Endothelial cell of umbilical vein (primary cell): Measurements from ENCODE around the gene PLB1. TPM values are rescaled to one million over a fixed set of nuclear protein-coding genes. Genes with fewer than 3 reads are reported as not detected.

Experiments
- BruUV-seq: library from RNA; stranded (reverse); fragments of 400-500 nt; replicated peaks from 2 replicates; lab custom pipeline; 2021; lab: Mats Ljungman, UMichigan
- CTCF ChIA-PET: fragments of 300-600, 350-600 bp; sonication (Branson Sonifier 250); formaldehyde crosslinking; loops from one replicate; lab custom pipeline; 2021; ENCODE audit warnings: antibody characterized with exemption, inconsistent platforms; lab: Charles Lee
- POLR2A ChIA-PET: fragments of 300-600, 350-600 bp; sonication (Branson Sonifier 250); formaldehyde crosslinking; loops from one replicate; lab custom pipeline; 2021; ENCODE audit warnings: antibody characterized with exemption, inconsistent platforms; lab: Charles Lee
- DNase-seq: peaks from one replicate; pipeline ENCODE4 v3.0.0-alpha.2; 2011; ENCODE audit warnings: low read depth, low spot score
- FAIRE-seq: peaks from 2 replicates; lab custom pipeline; 2011; peaks lifted over from hg19 to GRCh38; lab: Jason Lieb, UNC
- H2AFZ ChIP-seq: 2 replicates; pipeline ENCODE4 v1.6.0; 2012; ENCODE audit warnings: low read depth, low read length, control low read depth, inconsistent platforms
- H3K27ac ChIP-seq: 2 replicates; pipeline ENCODE4 v1.5.1; 2011; ENCODE audit warnings: low read depth, mild to moderate bottlenecking, control low read depth, low read length, moderate library complexity; ENCODE audit not compliant: insufficient read depth
- H3K27me3 ChIP-seq, 2 experiments: 2 replicates each; pipeline versions ENCODE4 v1.6.0 to v1.6.1; 2011; ENCODE audit warnings: low read length in 2 of 2, mixed read lengths in 1 of 2; ENCODE audit not compliant: control insufficient read depth in 2 of 2, insufficient read depth in 2 of 2
- H3K36me3 ChIP-seq, 2 experiments: 2 replicates in 1 of 2; 3 replicates in 1 of 2; pipeline ENCODE4 v1.5.1; 2011; ENCODE audit warnings: low read length in 2 of 2, mild to moderate bottlenecking in 1 of 2, moderate library complexity in 1 of 2; ENCODE audit not compliant: control insufficient read depth in 2 of 2, insufficient read depth in 2 of 2; ENCODE audit errors: extremely low read depth in 1 of 2
- H3K4me1 ChIP-seq: 3 replicates; pipeline ENCODE4 v1.5.1; 2011; ENCODE audit warnings: mild to moderate bottlenecking, low read length; ENCODE audit not compliant: control insufficient read depth, insufficient read depth; ENCODE audit errors: extremely low read depth
- H3K4me2 ChIP-seq: 2 replicates; pipeline ENCODE4 v1.6.1; 2011; ENCODE audit warnings: low read length, control low read depth, mixed read lengths; ENCODE audit not compliant: insufficient read depth
- H3K4me3 ChIP-seq, 3 experiments: fragments of 200-600 bp in 1 of 3; sonication (generic), shearing (Covaris generic) in 1 of 3; replicated peaks in 1 of 3; 2 replicates each; pipeline ENCODE4 v1.5.1; 2011 to 2016; ENCODE audit warnings: control low read depth in 3 of 3, low read length in 3 of 3, mild to moderate bottlenecking in 2 of 3, inconsistent platforms in 1 of 3, low read depth in 1 of 3, moderate library complexity in 1 of 3; ENCODE audit not compliant: insufficient read depth in 1 of 3
- H3K79me2 ChIP-seq: 2 replicates; pipeline ENCODE4 v1.6.0; 2012; ENCODE audit warnings: low read length, inconsistent platforms; ENCODE audit not compliant: control insufficient read depth, insufficient read depth
- H3K9ac ChIP-seq: replicated peaks from 2 replicates; pipeline ENCODE3; 2011; ENCODE audit warnings: low read length, control low read depth; ENCODE audit not compliant: insufficient read depth; ENCODE audit errors: extremely low read depth
- H3K9me1 ChIP-seq: replicated peaks from 3 replicates; pipeline ENCODE4 v1.6.0; 2011; ENCODE audit warnings: mild to moderate bottlenecking, low read length; ENCODE audit not compliant: control insufficient read depth, insufficient read depth; ENCODE audit errors: extremely low read depth
- H3K9me3 ChIP-seq: replicated peaks from 2 replicates; pipeline ENCODE4 v1.5.1; 2012; ENCODE audit warnings: low read length, inconsistent platforms; ENCODE audit not compliant: control insufficient read depth, insufficient read depth
- H4K20me1 ChIP-seq: replicated peaks from 2 replicates; pipeline ENCODE3; 2011; ENCODE audit warnings: mild to moderate bottlenecking, low read length; ENCODE audit not compliant: control insufficient read depth, insufficient read depth; ENCODE audit errors: extremely low read depth
- EZH2 ChIP-seq: IDR thresholded peaks from 2 replicates; pipeline ENCODE4 v1.6.1; 2012; ENCODE audit warnings: borderline replicate concordance, low read depth, mild to moderate bottlenecking, moderate library complexity, low read length, inconsistent platforms; ENCODE audit not compliant: severe bottlenecking
- FOS ChIP-seq: IDR thresholded peaks from 2 replicates; pipeline ENCODE4 v1.6.1; 2011; ENCODE audit warnings: mild to moderate bottlenecking, low read length, moderate library complexity, borderline replicate concordance; ENCODE audit not compliant: insufficient read depth
- GATA2 ChIP-seq: IDR thresholded peaks from 2 replicates; pipeline ENCODE4 v1.7.0; 2011; ENCODE audit warnings: low read depth, mild to moderate bottlenecking, moderate library complexity, mixed read lengths, low read length; ENCODE audit not compliant: insufficient read length, insufficient read depth
- JUN ChIP-seq: IDR thresholded peaks from 2 replicates; pipeline ENCODE4 v1.6.1; 2011; ENCODE audit warnings: borderline replicate concordance, low read depth; ENCODE audit not compliant: insufficient read length, insufficient read depth
- MYC ChIP-seq: IDR thresholded peaks from one replicate; pipeline ENCODE4 v1.6.1; 2011; ENCODE audit warnings: mild to moderate bottlenecking, low read depth, low read length
- POLR2A ChIP-seq: IDR thresholded peaks from 2 replicates; pipeline ENCODE4 v1.6.1; 2012; ENCODE audit warnings: low read depth, mild to moderate bottlenecking, control low read depth, low read length
- POLR2AphosphoS5 ChIP-seq: IDR thresholded peaks from 2 replicates; pipeline ENCODE4 v1.6.1; 2012; ENCODE audit warnings: low read depth, mild to moderate bottlenecking, control low read depth, low read length, moderate library complexity; ENCODE audit not compliant: insufficient read depth
- dilution Hi-C: fragments of 300-500 bp; cut with MboI; formaldehyde crosslinking; loops from one replicate; pipeline ENCODE4 v1.15.0; 2019; ENCODE audit warnings: low sequenced_read_pairs; ENCODE audit not compliant: extremely low pct_ligation_motif_present
- intact Hi-C: fragments of 100-400 bp; cut with micrococcal nuclease; formaldehyde crosslinking; loops from one replicate; pipeline ENCODE4 v1.10.0; 2022
- polyA plus RNA-seq, 4 experiments: library from polyadenylated mRNA; depleted of rRNA in 3 of 4; stranded (reverse) in 3 of 4; unstranded in 1 of 4; fragments of >200 nt; gene quantifications; 2 replicates each; pipeline versions ENCODE4 v1.2.1 to v1.2.3, GENCODE V29; 2011 to 2012; ENCODE audit warnings: missing spikeins in 1 of 4
- total RNA-seq: library from RNA; stranded (reverse); gene quantifications from 2 replicates; pipeline ENCODE4 v1.2.3, GENCODE V29; 2021
- TF ChIP-seq, protein P1 (sequence below), 2 donors: IDR thresholded peaks; 1 replicate in 1 of 2; 2 replicates in 1 of 2; pipeline ENCODE4 v1.5.1; 2011; ENCODE audit warnings: low read length in 2 of 2, mild to moderate bottlenecking in 2 of 2, moderate library complexity in 2 of 2, control low read depth in 1 of 2, inconsistent platforms in 1 of 2, low read depth in 1 of 2; ENCODE audit not compliant: insufficient read depth in 1 of 2; ENCODE audit errors: extremely low read depth in 1 of 2
- TF ChIP-seq, protein P2 (sequence below): IDR thresholded peaks from 2 replicates; pipeline ENCODE4 v1.6.1; 2011; ENCODE audit not compliant: insufficient read depth, insufficient read length

The PLB1 gene
- total and polyA plus RNA-seq, 2 donors (not counting 3 experiments of a cell fraction or from before 2014, with no cell fraction given) = 0.75 to 0.80 TPM

DNA sequence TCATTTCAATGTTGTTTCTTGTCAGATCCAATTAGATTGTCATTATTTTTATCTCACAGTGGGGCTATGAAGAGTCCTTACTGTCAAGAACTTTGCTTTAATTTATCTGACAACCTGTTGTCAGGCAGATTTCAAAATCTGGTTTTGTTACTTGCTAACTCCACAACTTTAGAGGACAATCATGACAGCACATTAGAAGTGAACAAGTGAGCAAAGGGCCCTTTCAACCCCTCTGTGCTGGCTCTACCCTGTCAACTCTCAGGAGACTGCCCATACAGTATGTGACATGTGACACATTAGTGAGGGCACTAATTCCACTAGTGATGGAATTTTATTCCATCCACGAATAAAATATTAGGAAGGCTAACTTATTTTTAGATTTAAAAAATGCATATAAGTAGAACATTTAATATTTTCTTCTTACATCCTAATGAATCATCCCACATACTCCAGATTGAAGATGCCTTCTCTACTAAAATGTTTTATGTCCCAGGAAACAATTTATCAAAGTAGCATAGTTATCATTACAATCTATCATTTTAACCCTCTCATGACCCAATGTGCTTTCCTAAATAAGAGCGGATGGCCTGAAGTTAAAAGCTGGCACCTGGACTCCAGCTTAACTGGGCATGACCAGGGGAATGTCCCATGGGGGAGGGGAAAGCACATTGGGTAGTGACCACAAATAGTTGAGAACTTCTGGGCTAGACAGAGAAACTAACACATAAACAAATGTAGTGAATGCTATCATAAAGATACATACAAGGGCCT lies 158.2 kb downstream of the PLB1 start:
- peaks cover 13% of the 10 kb centered on the region for H3K4me1 ChIP-seq
- H2AFZ ChIP-seq = no peak overlapping the region
- ChIA-PET CTCF (interaction anchor here (0.9 to 1.5 kb wide), 2 partner anchors 9 to 60 kb away, joined by 3 read pairs; no protein-coding TSS in a partner anchor), POLR2A (no interaction called here)
- no TSS peak for BruUV-seq
- H3K79me2 ChIP-seq = no peaks in the 10 kb centered on the region
- H3K27me3 ChIP-seq = no peaks in the 10 kb centered on the region
- no peak overlapping the region for H3K9ac ChIP-seq
- intact Hi-C loops = no loop called here
- TF ChIP-seq, protein P1, sequence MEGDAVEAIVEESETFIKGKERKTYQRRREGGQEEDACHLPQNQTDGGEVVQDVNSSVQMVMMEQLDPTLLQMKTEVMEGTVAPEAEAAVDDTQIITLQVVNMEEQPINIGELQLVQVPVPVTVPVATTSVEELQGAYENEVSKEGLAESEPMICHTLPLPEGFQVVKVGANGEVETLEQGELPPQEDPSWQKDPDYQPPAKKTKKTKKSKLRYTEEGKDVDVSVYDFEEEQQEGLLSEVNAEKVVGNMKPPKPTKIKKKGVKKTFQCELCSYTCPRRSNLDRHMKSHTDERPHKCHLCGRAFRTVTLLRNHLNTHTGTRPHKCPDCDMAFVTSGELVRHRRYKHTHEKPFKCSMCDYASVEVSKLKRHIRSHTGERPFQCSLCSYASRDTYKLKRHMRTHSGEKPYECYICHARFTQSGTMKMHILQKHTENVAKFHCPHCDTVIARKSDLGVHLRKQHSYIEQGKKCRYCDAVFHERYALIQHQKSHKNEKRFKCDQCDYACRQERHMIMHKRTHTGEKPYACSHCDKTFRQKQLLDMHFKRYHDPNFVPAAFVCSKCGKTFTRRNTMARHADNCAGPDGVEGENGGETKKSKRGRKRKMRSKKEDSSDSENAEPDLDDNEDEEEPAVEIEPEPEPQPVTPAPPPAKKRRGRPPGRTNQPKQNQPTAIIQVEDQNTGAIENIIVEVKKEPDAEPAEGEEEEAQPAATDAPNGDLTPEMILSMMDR (IDR thresholded peaks at IDR 0.05; ENCODE audit: extremely low read depth in 1 of 2, insufficient read depth in 1 of 2, low read depth in 1 of 2, low read length in 2 of 2) = no peak
- TF ChIP-seq, protein P2, sequence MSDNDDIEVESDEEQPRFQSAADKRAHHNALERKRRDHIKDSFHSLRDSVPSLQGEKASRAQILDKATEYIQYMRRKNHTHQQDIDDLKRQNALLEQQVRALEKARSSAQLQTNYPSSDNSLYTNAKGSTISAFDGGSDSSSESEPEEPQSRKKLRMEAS = no peak
- TF ChIP-seq POLR2A (no peak), EZH2 (no peak), GATA2 (no peak), FOS (no peak), MYC (no peak), JUN (no peak), POLR2AphosphoS5 (no peak)
- H3K27ac ChIP-seq = no peak overlapping the region
- no peaks in the 10 kb centered on the region for H3K9me3 ChIP-seq
- H3K4me2 ChIP-seq = no peak overlapping the region
- no peaks in the 10 kb centered on the region for H4K20me1 ChIP-seq
- dilution Hi-C loops = no loop called here
- no peaks in the 10 kb centered on the region for H3K9me1 ChIP-seq
- FAIRE-seq = no peak
- H3K4me3 ChIP-seq = no peak overlapping the region
- no peaks in the 10 kb centered on the region for H3K36me3 ChIP-seq
- no peak for DNase-seq
